ENCODE measurements around the gene APH1A.
A peak's percentile ranks its signal among the peaks of the same experiment; 100 is the strongest.

The APH1A gene

DNA sequence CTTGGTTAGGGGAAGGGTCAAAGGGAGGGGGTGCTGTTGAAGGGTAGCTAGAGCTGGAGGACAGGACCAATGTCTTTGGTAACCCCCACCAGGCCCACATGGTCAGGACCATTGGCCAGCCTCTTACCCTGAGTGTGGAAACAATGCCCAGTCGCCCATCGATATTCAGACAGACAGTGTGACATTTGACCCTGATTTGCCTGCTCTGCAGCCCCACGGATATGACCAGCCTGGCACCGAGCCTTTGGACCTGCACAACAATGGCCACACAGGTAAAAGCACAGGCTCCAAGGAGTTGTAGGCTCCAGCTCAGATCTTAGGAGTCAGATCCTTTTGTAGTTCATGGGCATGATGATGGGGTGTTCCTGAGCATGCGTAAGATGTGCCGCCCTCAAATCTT lies 7.4 kb downstream of the APH1A start:
- Histone ChIP-seq H3K36me3 (ENCODE audit: insufficient read depth, low read length) (peaks cover 11% of the 10 kb centered on the region; the same call in 1 of the 2 replicates), H3K4me3 (no peak overlapping the region), H3K9ac (ENCODE audit: insufficient read length) (no peak overlapping the region), H3K9me3 (ENCODE audit: low read depth, low read length) (no peaks in the 10 kb centered on the region), H3K27ac (no peak overlapping the region)
- no peak for DNase-seq (ENCODE audit: low read depth, low spot score)
- TF ChIP-seq FOXP2 (optimal IDR thresholded peaks at IDR 0.05; ENCODE audit: control extremely low read depth, extremely low read length, insufficient read depth) (no peak), POLR2AphosphoS5 (IDR thresholded peaks at IDR 0.05; ENCODE audit: borderline replicate concordance, low read depth, low read length) (no peak), EZH2 (IDR thresholded peaks at IDR 0.05) (no peak)

DNA sequence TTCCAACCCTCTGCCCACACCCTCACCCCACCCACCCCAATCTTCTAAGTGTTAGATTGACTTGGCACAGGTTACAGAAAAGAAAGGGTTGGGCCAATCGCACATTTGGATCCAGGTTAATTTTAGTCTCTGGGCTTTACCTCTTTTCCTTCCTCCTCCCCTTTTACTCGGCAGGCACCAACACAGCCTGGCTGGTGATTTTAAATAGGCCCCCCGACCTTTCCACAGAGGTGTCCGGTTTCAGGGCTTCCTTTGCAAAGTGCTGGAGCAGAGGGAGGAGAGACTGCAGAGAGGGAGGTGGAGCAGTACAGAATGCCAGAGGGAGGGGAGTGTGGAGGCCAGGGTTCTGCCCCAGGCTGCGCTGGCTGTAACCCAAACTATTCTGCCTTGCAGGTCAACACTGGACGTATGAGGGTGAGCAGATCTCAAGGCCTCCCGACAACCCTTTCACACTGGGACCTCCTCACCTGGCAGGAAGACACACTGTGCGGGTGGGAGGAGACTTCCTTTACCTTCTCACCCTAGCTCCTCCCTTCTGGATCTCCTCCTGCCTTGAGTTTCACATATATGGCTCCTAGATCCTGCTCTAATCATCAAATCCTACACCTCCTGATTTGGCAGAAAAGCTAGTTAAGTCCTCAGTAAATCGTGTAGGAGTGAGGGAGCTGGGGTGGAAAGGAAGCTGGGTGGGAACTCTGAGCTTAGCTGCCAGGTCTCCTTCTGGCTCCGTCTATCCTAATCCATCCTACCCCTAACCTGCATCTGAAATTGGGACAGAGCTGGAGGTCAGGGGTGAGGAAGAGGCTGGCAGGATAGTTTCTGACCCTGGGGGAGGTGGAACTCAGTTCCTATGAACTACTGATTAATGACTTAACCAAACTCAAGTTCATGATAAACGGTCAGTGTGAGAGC lies 8.8 kb downstream of the APH1A start:
- DNase-seq (ENCODE audit: low read depth, low spot score): no peak
- Histone ChIP-seq H3K27ac (no peak overlapping the region), H3K4me3 (no peak overlapping the region; the same call in 1 of the 2 replicates), H3K9me3 (ENCODE audit: low read depth, low read length) (no peaks in the 10 kb centered on the region), H3K9ac (ENCODE audit: insufficient read length) (no peak overlapping the region), H3K36me3 (ENCODE audit: insufficient read depth, low read length) (no peaks in the 10 kb centered on the region)
- TF ChIP-seq POLR2AphosphoS5 (IDR thresholded peaks at IDR 0.05; ENCODE audit: borderline replicate concordance, low read depth, low read length): 0 out of 2 replicates have a peak, but pooled peaks have one; percentile 20
- no peak for TF ChIP-seq EZH2 (IDR thresholded peaks at IDR 0.05)

DNA sequence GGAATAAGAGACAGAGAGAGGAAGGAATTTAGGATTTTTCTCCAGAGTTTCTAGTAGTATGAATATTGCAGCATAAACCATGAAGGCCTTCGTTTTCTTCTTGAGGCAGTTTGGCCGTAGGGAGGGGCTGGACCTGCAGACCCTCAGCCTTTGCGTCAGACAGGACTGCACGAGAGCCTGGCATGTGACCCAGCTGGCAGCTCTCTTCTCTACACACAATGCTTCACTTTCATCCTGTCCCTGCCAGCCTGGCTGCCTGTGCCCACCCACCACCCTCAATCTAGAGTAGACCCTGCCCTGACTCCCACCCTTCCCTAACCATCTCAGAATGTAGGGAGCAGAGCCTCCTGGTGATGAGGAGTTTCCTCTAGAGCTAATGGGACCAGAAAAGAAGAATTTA lies 9.6 kb downstream of the APH1A start:
- DNase-seq (ENCODE audit: low read depth, low spot score): no peak
- no peak overlapping the region for H3K4me3 ChIP-seq

DNA sequence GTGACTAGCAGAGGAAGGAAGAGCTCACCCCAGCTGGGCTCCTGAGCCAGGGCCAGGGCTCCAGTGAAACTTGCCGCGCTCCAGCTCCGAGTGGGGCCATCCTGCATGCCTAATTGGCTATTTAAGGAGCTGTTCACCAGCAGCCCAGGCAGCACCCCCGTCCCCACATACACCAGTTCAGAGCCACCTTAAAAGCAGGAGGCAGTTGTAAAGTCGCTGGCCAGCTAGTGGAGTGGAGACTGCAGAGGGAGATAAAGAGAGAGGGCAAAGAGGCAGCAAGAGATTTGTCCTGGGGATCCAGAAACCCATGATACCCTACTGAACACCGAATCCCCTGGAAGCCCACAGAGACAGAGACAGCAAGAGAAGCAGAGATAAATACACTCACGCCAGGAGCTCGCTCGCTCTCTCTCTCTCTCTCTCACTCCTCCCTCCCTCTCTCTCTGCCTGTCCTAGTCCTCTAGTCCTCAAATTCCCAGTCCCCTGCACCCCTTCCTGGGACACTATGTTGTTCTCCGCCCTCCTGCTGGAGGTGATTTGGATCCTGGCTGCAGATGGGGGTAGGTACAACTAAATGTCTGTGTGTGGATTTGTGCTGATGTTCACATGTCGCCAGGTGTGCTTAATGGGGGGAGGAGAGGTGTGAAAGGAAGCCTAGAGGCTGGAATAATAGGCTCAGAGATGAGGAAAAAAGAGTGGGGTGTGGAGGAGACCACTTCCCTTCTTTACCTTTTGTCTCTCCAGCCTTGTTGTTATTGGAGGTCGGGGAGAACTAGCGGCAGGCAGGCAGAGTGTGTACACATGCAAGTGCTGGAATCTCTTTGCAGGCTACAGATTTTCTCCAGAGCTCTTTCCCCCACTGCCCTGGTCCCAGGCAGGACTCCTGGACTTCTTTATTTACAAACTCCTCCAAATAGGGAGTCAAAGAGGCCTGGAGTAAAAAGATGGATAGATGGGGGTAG lies 10.9 kb downstream of the APH1A start, which contains the start of gene CA14:
TSS of gene CA14 (plus strand) at position 151 of the 962 bp plus-strand sequence. CDS start at position 506, 355 bp downstream.
- Histone ChIP-seq H3K36me3 (ENCODE audit: insufficient read depth, low read length) (no peaks in the 10 kb centered on the region), H3K4me3 (peak within 1 kb of the TSS; percentile 74), H3K9me3 (ENCODE audit: low read depth, low read length) (no peaks in the 10 kb centered on the region), H3K27ac (peak within 1 kb of the TSS; percentile 78; the same call in 1 of the 2 replicates), H3K9ac (ENCODE audit: insufficient read length) (peak within 1 kb of the TSS; percentile 66)
- TF ChIP-seq POLR2AphosphoS5 (IDR thresholded peaks at IDR 0.05; ENCODE audit: borderline replicate concordance, low read depth, low read length) (no peak), FOXP2 (optimal IDR thresholded peaks at IDR 0.05; ENCODE audit: control extremely low read depth, extremely low read length, insufficient read depth) (no peak), EZH2 (IDR thresholded peaks at IDR 0.05) (no peak)
- DNase-seq (ENCODE audit: low read depth, low spot score): no peak

More for the DNA sequence above, 9.6 kb downstream of the APH1A start:
- Histone ChIP-seq H3K9ac (ENCODE audit: insufficient read length) (peak overlapping the region; percentile 1), H3K36me3 (ENCODE audit: insufficient read depth, low read length) (no peaks in the 10 kb centered on the region), H3K27ac (no peak overlapping the region), H3K9me3 (ENCODE audit: low read depth, low read length) (no peaks in the 10 kb centered on the region)
- TF ChIP-seq POLR2AphosphoS5 (IDR thresholded peaks at IDR 0.05; ENCODE audit: borderline replicate concordance, low read depth, low read length) (no peak), EZH2 (IDR thresholded peaks at IDR 0.05) (no peak), FOXP2 (optimal IDR thresholded peaks at IDR 0.05; ENCODE audit: control extremely low read depth, extremely low read length, insufficient read depth) (no peak)

DNA sequence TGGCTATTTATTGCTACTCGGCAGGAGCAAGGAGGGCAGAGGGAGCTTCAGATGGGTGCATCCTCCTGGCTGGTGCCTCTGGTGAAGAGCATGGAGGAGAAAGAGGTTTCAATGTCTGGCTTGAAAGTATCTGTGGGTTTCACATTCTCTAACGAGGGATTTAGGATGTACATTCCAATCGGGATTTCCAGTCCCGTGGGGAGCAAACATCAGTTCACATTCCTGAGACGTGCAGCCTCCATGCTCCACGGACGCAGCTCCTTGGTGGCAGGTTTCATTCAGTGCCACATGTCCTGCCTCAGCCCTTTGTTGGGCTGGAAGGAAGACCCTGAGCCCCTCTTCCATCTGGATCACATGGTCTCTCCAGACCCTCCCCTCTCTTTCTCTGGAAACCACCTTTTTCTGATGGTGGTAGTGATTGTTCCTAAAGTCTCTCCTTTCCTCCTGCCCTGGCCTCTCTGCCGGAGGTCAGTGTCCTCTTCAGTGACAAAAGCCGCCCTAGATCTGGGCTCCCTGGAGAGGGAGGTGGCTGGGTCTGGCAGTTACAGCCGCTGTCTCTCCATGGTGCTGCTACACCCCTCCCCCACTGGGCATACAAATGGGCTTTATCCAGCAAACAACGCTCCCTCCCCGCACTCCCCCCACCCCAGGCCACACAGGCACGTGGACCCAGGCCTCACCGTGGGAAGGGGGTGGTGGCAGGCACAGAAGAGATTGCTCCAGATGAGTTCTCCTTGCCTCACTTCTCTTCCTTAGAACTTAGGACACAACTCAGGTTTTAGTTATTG lies 12.1 kb downstream of the APH1A start:
- Histone ChIP-seq H3K27ac (peak overlapping the region; percentile 78; the same call in 1 of the 2 replicates), H3K9ac (ENCODE audit: insufficient read length) (peak overlapping the region; percentile 66), H3K9me3 (ENCODE audit: low read depth, low read length) (no peaks in the 10 kb centered on the region), H3K36me3 (ENCODE audit: insufficient read depth, low read length) (no peaks in the 10 kb centered on the region), H3K4me3 (peak overlapping the region; percentile 74)
- TF ChIP-seq POLR2AphosphoS5 (IDR thresholded peaks at IDR 0.05; ENCODE audit: borderline replicate concordance, low read depth, low read length) (no peak), EZH2 (IDR thresholded peaks at IDR 0.05) (no peak), FOXP2 (optimal IDR thresholded peaks at IDR 0.05; ENCODE audit: control extremely low read depth, extremely low read length, insufficient read depth) (no peak)
- no peak for DNase-seq (ENCODE audit: low read depth, low spot score)

DNA sequence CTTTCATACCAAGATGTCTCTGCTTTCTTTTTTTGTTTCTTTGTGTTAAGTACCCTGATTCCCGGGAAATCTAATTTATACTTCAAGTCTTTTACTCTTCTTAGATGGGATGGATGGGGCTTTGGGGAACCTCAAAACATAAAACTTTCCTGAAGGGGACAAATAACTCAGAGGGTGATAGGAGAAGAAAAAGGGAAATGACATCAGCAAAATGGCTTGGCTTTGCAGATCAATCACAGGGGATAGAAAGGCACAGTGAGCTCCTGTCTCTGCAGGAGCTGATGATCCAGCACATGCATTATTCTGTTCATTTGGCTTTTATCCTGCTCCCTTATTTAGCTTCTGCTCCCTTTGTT lies 12.6 kb downstream of the APH1A start:
- peak overlapping the region; percentile 66 for H3K9ac ChIP-seq (ENCODE audit: insufficient read length)
- H3K9me3 ChIP-seq (ENCODE audit: low read depth, low read length): no peaks in the 10 kb centered on the region
- TF ChIP-seq POLR2AphosphoS5 (IDR thresholded peaks at IDR 0.05; ENCODE audit: borderline replicate concordance, low read depth, low read length) (no peak; the same call in 1 of the 2 replicates), FOXP2 (optimal IDR thresholded peaks at IDR 0.05; ENCODE audit: control extremely low read depth, extremely low read length, insufficient read depth) (no peak), EZH2 (IDR thresholded peaks at IDR 0.05) (no peak)
- H3K36me3 ChIP-seq (ENCODE audit: insufficient read depth, low read length): no peaks in the 10 kb centered on the region
- H3K27ac ChIP-seq: peak overlapping the region; percentile 78; the same call in 1 of the 2 replicates
- H3K4me3 ChIP-seq: peak overlapping the region; percentile 74
- no peak for DNase-seq (ENCODE audit: low read depth, low spot score)

DNA sequence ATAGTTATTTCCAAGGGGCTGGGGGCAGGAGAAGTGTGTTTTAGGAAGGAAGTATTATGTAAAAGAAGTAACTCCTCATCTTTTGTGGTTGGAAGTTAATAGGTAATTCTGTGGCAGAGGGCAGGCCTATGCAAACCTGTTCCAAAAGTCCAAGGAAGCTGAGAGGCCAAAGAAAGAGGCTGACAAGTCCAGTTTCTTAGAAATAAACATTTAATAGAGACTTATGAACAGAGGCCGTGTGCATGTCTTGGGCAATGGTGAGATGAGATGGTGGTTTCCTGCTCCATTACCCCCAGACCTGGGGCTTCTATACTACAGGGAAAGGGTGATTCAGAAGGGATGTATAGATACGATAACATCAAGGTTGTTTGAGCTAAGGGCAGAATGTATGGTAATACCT lies 18.9 kb downstream of the APH1A start:
- no peaks in the 10 kb centered on the region for H3K9me3 ChIP-seq (ENCODE audit: low read depth, low read length)
- no peaks in the 10 kb centered on the region for H3K36me3 ChIP-seq (ENCODE audit: insufficient read depth, low read length)
- TF ChIP-seq POLR2AphosphoS5 (IDR thresholded peaks at IDR 0.05; ENCODE audit: borderline replicate concordance, low read depth, low read length) (no peak), EZH2 (IDR thresholded peaks at IDR 0.05) (no peak), FOXP2 (optimal IDR thresholded peaks at IDR 0.05; ENCODE audit: control extremely low read depth, extremely low read length, insufficient read depth) (no peak)
- no peak overlapping the region for H3K4me3 ChIP-seq
- DNase-seq (ENCODE audit: low read depth, low spot score): no peak
- H3K9ac ChIP-seq (ENCODE audit: insufficient read length): no peak overlapping the region
- no peak overlapping the region for H3K27ac ChIP-seq

Data from SK-N-MC (cell line).